ENCODE measurements around the gene OR2W1. TPM values are rescaled to one million over a fixed set of nuclear protein-coding genes. Genes with fewer than 3 reads are reported as not detected.

OR2W1 gene, protein sequence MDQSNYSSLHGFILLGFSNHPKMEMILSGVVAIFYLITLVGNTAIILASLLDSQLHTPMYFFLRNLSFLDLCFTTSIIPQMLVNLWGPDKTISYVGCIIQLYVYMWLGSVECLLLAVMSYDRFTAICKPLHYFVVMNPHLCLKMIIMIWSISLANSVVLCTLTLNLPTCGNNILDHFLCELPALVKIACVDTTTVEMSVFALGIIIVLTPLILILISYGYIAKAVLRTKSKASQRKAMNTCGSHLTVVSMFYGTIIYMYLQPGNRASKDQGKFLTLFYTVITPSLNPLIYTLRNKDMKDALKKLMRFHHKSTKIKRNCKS
- not detected for total RNA-seq

- H3K27me3 ChIP-seq (replicated peaks; ENCODE audit: insufficient read depth), result no peaks in the 10 kb centered on the region
- no peaks in the 10 kb centered on the region for H3K4me1 ChIP-seq (replicated peaks)
- intact Hi-C loops (cut with DNase I), result no loop called here
- WGBS, result 91% methylated on average over 1 of the region's 1 CpG
- TF ChIP-seq POLR2AphosphoS5 (IDR thresholded peaks at IDR 0.05) (no peak), POLR2A (IDR thresholded peaks at IDR 0.05) (no peak)
- TF ChIP-seq, protein P1, sequence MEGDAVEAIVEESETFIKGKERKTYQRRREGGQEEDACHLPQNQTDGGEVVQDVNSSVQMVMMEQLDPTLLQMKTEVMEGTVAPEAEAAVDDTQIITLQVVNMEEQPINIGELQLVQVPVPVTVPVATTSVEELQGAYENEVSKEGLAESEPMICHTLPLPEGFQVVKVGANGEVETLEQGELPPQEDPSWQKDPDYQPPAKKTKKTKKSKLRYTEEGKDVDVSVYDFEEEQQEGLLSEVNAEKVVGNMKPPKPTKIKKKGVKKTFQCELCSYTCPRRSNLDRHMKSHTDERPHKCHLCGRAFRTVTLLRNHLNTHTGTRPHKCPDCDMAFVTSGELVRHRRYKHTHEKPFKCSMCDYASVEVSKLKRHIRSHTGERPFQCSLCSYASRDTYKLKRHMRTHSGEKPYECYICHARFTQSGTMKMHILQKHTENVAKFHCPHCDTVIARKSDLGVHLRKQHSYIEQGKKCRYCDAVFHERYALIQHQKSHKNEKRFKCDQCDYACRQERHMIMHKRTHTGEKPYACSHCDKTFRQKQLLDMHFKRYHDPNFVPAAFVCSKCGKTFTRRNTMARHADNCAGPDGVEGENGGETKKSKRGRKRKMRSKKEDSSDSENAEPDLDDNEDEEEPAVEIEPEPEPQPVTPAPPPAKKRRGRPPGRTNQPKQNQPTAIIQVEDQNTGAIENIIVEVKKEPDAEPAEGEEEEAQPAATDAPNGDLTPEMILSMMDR (IDR thresholded peaks at IDR 0.05), result no peak
- no peak within 1 kb of the TSS for H3K27ac ChIP-seq
- H3K36me3 ChIP-seq, result no peaks in the 10 kb centered on the region
- DNase-seq (ENCODE audit: low spot score), result no peak
- no peaks in the 10 kb centered on the region for H3K9me3 ChIP-seq
- no peak within 1 kb of the TSS for H3K4me3 ChIP-seq
Measured at GRCh38 chr6:29045075-29045474, at the start of gene OR2W1. OR2W1 (minus strand) TSS chr6:29045175; CDS start chr6:29045175, 0 bp downstream.

GRCh38 chr6:29092957-29093356, 48.0 kb upstream of the OR2W1 start:
- intact Hi-C loops (cut with DNase I), result no loop called here
- Histone ChIP-seq H3K27ac (no peak overlapping the region), H3K4me3 (no peak overlapping the region), H3K27me3 (replicated peaks; ENCODE audit: insufficient read depth) (no peaks in the 10 kb centered on the region), H3K9me3 (no peaks in the 10 kb centered on the region), H3K4me1 (replicated peaks) (no peaks in the 10 kb centered on the region), H3K36me3 (no peaks in the 10 kb centered on the region)
- WGBS, result 91% methylated on average over 3 of the region's 3 CpGs
- TF ChIP-seq POLR2A (IDR thresholded peaks at IDR 0.05) (no peak), POLR2AphosphoS5 (IDR thresholded peaks at IDR 0.05) (no peak)
- TF ChIP-seq, protein P1 (IDR thresholded peaks at IDR 0.05), result no peak
- DNase-seq (ENCODE audit: low spot score), result no peak

DNA sequence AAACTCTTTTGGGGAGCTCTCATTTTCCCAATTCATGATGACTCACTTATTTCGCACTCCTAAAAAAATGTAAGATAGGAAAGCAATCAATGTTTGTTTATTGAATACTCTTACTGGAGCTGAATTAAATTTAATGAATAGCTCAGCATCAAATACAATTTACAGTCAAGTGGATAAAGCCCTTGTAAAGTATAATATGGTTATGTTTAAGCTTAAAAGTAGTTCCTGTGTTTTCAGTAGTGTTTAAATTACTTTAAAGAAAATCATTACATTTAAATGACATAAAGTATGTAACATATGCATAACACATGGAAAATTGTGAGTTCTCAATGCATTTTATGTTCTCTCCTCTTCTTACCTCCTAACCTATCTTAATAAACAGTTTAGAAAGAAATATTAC, 42.2 kb upstream of the OR2W1 start, which contains the start of gene OR2B3:
Gene OR2B3, minus strand, starts transcription at position 101 of the 400 bp plus-strand sequence. Its CDS starts 65 bp downstream, at position 36.
- TF ChIP-seq POLR2AphosphoS5 (IDR thresholded peaks at IDR 0.05), result no peak
- no peak for TF ChIP-seq POLR2A (IDR thresholded peaks at IDR 0.05)
- TF ChIP-seq, protein P1 (IDR thresholded peaks at IDR 0.05), result no peak
- DNase-seq (ENCODE audit: low spot score), result no peak
- Histone ChIP-seq H3K27ac (no peak within 1 kb of the TSS), H3K4me3 (no peak within 1 kb of the TSS), H3K9me3 (no peaks in the 10 kb centered on the region), H3K27me3 (replicated peaks; ENCODE audit: insufficient read depth) (no peaks in the 10 kb centered on the region), H3K4me1 (replicated peaks) (no peaks in the 10 kb centered on the region), H3K36me3 (no peaks in the 10 kb centered on the region)
- 88% methylated on average over 1 of the region's 1 CpG for WGBS
- intact Hi-C loops (cut with DNase I), result no loop called here

- Histone ChIP-seq H3K27ac (no peak overlapping the region), H3K36me3 (no peaks in the 10 kb centered on the region), H3K27me3 (replicated peaks; ENCODE audit: insufficient read depth) (no peaks in the 10 kb centered on the region), H3K4me1 (replicated peaks) (no peaks in the 10 kb centered on the region), H3K9me3 (no peaks in the 10 kb centered on the region), H3K4me3 (no peak overlapping the region)
- TF ChIP-seq POLR2A (IDR thresholded peaks at IDR 0.05) (no peak), POLR2AphosphoS5 (IDR thresholded peaks at IDR 0.05) (no peak)
- TF ChIP-seq, protein P1 (IDR thresholded peaks at IDR 0.05), result no peak
- intact Hi-C loops (cut with DNase I), result no loop called here
- no peak for DNase-seq (ENCODE audit: low spot score)
- 91% methylated on average over 15 of the region's 15 CpGs for WGBS
Measured at GRCh38 chr6:29082457-29082856, 37.5 kb upstream of the OR2W1 start.

GRCh38 chr6:29081312-29081711, 36.3 kb upstream of the OR2W1 start:
- intact Hi-C loops (cut with DNase I), result no loop called here
- Histone ChIP-seq H3K9me3 (no peaks in the 10 kb centered on the region), H3K27me3 (replicated peaks; ENCODE audit: insufficient read depth) (no peaks in the 10 kb centered on the region), H3K27ac (no peak overlapping the region), H3K4me1 (replicated peaks) (no peaks in the 10 kb centered on the region), H3K4me3 (no peak overlapping the region), H3K36me3 (no peaks in the 10 kb centered on the region)
- TF ChIP-seq POLR2A (IDR thresholded peaks at IDR 0.05) (no peak), POLR2AphosphoS5 (IDR thresholded peaks at IDR 0.05) (no peak)
- TF ChIP-seq, protein P1 (IDR thresholded peaks at IDR 0.05), result no peak
- no peak for DNase-seq (ENCODE audit: low spot score)

Data from prostate gland (tissue), 2 donors.